Upper lobe of right lung (tissue), 1 donor: ENCODE data around the gene TRPM2. TPM values are rescaled to one million over a fixed set of nuclear protein-coding genes. Genes with fewer than 3 reads are reported as not detected.

ENCODE experiments used
- ATAC-seq: fragments of 200-7000 bp; cut with Tn5 transposase; one replicate; pipeline ENCODE4 v1.9.1; 2020; ENCODE audit warnings: mild to moderate bottlenecking, moderate library complexity
- DNase-seq: peaks from one replicate; pipeline ENCODE4 v3.0.0-alpha.2; 2020
- H3K27ac ChIP-seq: fragments of 200-600 bp; one replicate; pipeline ENCODE4 v1.8.0; 2022
- H3K27me3 ChIP-seq: fragments of 200-600 bp; one replicate; pipeline ENCODE4 v1.8.0; 2022; ENCODE audit warnings: mild to moderate bottlenecking
- H3K36me3 ChIP-seq: fragments of 200-600 bp; one replicate; pipeline ENCODE4 v1.8.0; 2022
- H3K4me1 ChIP-seq: fragments of 200-600 bp; one replicate; pipeline ENCODE4 v1.8.0; 2022
- H3K4me3 ChIP-seq: fragments of 200-600 bp; one replicate; pipeline ENCODE4 v1.8.0; 2022; ENCODE audit warnings: mild to moderate bottlenecking
- H3K9me3 ChIP-seq: fragments of 200-600 bp; one replicate; pipeline ENCODE4 v1.8.0; 2022
- intact Hi-C: fragments of 100-400 bp; cut with DNase I; formaldehyde crosslinking; loops from one replicate; pipeline ENCODE4 v1.11.0; 2022
- total RNA-seq: library from RNA; stranded (reverse); fragmentation: NEBNext Ultra II Directional; extraction: Animal tissue kit (Norgen Biotek cat#: 25700); gene quantifications from one replicate; pipeline ENCODE4 v1.2.1, GENCODE V29; 2021
- TF ChIP-seq, protein P1 (sequence below): fragments of 200-600 bp; IDR thresholded peaks from one replicate; pipeline ENCODE4 v1.8.0; 2022; ENCODE audit warnings: antibody characterized with exemption
- donor health status: DM: no; HTN: yes; CAD: no; lungs with severe emphysema.

The TRPM2 gene
- total RNA-seq, 1 donor from 2014 or later, result 10.0 TPM

DNA sequence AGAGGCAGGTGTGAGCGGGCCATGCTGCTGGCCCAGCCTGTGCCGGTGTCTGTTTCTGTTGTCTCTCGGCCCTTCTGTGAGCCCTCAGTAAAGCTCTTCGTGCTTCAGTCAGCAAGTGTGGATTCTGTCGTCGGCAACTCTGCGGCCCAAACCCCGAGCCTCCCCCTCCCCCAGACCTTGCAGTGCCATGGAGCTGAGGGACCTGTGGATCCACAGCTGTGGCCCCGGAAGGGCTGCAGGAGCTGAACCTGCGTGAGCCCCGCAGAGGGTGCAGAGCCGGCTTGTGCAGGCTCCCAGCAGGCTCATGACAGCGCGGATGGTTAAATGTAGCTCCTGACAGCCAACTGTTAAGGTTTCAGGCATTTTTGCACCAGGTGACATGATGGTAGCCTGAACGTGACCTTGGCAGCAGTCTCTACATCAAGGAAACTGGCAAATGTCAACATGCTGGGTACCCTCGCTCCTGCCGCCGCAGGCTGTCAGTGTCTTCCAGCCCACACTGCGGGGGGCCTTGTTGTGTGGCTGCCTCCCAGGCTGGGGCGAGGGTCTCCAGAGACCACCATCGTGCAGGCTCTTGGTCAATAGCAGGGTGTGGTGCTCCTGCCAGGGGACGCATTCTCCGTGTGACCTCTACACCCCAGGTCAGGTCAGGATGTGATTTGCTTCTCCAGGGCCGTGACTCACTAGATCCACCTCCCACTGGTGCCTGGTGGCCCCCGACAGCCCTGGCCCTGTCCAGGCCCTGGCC lies 108.8 kb downstream of the TRPM2 start:
- Histone ChIP-seq H3K27me3 (no peaks in the 10 kb centered on the region), H3K4me1 (no peaks in the 10 kb centered on the region), H3K4me3 (no peak overlapping the region), H3K36me3 (no peaks in the 10 kb centered on the region), H3K9me3 (no peaks in the 10 kb centered on the region), H3K27ac (no peak overlapping the region)
- no peak for ATAC-seq
- DNase-seq, result no peak
- intact Hi-C loops, result no loop called here
- TF ChIP-seq, protein P1, sequence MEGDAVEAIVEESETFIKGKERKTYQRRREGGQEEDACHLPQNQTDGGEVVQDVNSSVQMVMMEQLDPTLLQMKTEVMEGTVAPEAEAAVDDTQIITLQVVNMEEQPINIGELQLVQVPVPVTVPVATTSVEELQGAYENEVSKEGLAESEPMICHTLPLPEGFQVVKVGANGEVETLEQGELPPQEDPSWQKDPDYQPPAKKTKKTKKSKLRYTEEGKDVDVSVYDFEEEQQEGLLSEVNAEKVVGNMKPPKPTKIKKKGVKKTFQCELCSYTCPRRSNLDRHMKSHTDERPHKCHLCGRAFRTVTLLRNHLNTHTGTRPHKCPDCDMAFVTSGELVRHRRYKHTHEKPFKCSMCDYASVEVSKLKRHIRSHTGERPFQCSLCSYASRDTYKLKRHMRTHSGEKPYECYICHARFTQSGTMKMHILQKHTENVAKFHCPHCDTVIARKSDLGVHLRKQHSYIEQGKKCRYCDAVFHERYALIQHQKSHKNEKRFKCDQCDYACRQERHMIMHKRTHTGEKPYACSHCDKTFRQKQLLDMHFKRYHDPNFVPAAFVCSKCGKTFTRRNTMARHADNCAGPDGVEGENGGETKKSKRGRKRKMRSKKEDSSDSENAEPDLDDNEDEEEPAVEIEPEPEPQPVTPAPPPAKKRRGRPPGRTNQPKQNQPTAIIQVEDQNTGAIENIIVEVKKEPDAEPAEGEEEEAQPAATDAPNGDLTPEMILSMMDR, result no peak

DNA sequence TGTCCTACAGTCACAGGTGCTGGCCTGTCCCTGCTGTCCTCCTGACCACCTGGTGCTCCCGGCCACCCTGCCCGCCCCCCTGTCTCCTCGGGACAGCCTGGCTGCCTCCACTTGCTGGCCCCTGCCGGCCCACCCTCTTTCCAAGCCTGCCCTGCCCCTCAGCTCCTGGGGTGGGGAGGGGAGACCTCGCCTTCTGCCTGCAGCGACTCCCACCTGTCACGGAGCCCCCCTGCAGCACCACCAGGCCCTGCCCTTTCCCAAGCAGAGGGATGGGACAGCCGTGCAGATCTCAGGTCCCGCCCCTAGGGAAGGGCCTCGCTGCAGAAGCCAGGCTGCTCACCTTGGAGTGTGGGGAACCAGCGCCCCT lies 109.4 kb downstream of the TRPM2 start:
- TF ChIP-seq, protein P1, result no peak
- H3K4me3 ChIP-seq, result no peak overlapping the region
- ATAC-seq, result no peak
- H3K9me3 ChIP-seq, result no peaks in the 10 kb centered on the region
- H3K4me1 ChIP-seq, result no peaks in the 10 kb centered on the region
- H3K27ac ChIP-seq, result no peak overlapping the region
- intact Hi-C loops, result no loop called here
- H3K36me3 ChIP-seq, result no peaks in the 10 kb centered on the region
- no peak for DNase-seq
- no peaks in the 10 kb centered on the region for H3K27me3 ChIP-seq

DNA sequence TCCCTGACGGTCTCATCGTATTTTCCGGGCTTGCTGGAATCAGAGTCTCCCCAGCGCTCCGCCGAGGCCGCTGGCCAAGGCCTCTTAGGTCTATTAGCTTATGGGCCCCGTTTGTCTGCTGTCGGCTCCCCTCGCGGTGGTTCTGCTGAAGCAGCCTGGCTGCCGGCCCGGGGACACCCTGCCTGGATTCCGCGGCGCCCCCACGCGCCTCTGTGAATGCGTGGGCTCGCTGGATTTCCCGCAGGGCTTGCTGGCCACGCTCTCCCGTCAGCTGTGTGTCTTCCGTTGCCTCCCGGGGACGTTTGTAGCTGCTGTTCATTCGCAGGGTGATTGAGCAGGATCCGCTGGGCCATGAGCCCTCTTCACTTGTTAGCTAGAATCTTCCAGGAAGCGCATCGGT lies 110.3 kb downstream of the TRPM2 start:
- ATAC-seq, result no peak
- no peak for DNase-seq
- no peak overlapping the region for H3K4me3 ChIP-seq
- H3K27ac ChIP-seq, result no peak overlapping the region
- H3K4me1 ChIP-seq, result no peaks in the 10 kb centered on the region
- H3K27me3 ChIP-seq, result no peaks in the 10 kb centered on the region
- TF ChIP-seq, protein P1, result no peak
- no peaks in the 10 kb centered on the region for H3K36me3 ChIP-seq
- intact Hi-C loops, result no loop called here
- no peaks in the 10 kb centered on the region for H3K9me3 ChIP-seq

DNA sequence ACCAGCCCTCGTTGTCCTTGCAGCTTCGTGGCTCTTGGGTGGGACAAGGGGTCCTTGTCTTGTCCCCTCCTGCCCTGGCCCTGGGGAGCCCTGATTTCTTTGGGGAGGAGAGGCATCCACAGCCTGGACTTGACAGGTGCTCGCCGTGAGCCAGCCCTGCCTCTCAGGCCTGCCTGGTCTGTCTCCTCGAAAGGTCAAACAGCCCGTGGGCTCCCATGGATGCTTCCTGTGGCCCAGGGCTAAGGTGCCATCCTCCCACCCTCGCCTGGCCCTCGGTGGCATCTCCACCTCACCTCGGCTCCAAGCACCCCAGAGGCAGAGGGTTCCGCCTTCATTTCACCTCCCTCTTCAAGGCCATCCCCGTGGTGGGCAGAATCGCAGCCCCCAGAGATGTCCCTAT lies 110.9 kb downstream of the TRPM2 start:
- Histone ChIP-seq H3K9me3 (no peaks in the 10 kb centered on the region), H3K4me1 (no peaks in the 10 kb centered on the region), H3K27ac (no peak overlapping the region), H3K36me3 (no peaks in the 10 kb centered on the region), H3K27me3 (no peaks in the 10 kb centered on the region), H3K4me3 (no peak overlapping the region)
- ATAC-seq, result no peak
- intact Hi-C loops, result no loop called here
- TF ChIP-seq, protein P1, result no peak
- DNase-seq, result no peak

DNA sequence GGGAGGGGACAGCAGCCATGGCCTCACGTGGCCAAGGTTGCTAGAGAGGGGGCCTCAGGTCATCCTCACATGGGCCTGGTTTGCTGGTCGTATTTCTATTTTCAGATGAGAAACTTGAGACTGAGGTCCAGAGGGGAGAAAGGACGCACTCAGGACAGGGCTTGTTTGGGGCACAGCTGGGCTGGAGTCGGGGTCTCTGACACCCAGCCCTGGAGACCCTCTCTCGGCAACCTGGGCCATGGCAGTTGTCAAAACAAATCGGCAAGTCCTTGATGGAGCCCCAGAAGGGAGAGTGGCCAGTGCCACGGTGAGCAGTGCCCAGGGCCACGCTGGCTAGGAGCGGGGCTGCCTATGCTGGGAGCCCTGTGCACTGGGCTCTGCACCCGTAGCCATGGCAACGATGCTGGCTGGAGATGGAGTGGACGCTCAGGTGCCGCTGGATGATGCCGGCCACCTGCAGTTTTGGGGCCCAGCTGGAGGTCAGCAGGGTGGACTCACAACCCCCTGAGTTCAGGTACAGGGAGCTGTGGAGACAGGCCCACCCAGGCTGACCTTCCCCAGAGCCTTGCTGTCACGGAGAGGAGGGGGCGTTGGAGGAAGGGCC lies 113.0 kb downstream of the TRPM2 start:
- intact Hi-C loops, result no loop called here
- DNase-seq (no peak), ATAC-seq (no peak)
- Histone ChIP-seq H3K27me3 (no peaks in the 10 kb centered on the region), H3K27ac (no peak overlapping the region), H3K4me1 (no peaks in the 10 kb centered on the region), H3K4me3 (no peak overlapping the region), H3K36me3 (no peaks in the 10 kb centered on the region), H3K9me3 (no peaks in the 10 kb centered on the region)
- TF ChIP-seq, protein P1, result no peak
